Measurements from ENCODE around the gene SORD.
A peak's percentile ranks its signal among the peaks of the same experiment; 100 is the strongest.

SORD gene

DNA sequence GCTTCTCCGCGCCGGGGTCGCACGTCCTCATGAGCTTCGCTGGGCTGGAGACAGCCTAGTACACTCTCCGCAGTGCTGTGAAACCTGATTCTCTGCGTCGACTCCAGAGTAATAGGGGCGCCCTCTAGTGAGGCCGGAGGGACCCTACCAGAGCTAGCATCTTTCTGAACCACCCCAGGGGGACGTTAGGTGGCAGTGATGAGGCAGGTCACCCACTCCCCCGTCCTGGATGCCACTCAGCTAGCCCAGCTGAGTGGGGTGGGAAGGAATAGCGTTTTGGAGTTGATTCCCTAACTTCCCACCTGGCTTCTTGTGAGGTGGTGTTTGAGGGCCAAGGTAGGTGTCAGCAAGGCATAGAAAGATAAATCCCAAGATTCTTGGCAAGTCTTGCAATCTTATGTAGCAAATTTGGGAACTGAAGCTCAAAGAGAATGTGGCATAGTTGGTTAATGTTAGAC lies 95.2 kb downstream of the SORD start:
- DNase-seq, result peak; percentile 85

DNA sequence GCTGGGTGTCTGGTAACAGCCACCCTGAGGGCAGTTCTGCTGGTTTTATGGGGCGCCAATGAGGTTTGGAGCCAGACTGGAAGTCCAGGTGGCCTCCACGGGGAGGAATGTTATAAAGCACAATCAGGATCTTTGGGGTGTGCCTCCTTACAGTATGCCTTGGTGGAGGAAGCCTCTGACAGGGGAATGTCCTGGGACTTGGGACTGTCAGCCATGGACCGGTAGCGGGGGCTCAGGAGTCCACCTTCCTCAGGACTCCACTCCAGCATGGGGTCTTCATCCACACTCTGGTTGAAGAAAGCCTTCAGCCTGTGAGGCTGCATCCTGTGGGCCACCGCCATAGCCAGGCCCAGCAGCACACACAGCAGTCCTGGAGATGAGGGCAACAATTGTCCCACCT lies 96.0 kb downstream of the SORD start:
- DNase-seq, result no peak

DNA sequence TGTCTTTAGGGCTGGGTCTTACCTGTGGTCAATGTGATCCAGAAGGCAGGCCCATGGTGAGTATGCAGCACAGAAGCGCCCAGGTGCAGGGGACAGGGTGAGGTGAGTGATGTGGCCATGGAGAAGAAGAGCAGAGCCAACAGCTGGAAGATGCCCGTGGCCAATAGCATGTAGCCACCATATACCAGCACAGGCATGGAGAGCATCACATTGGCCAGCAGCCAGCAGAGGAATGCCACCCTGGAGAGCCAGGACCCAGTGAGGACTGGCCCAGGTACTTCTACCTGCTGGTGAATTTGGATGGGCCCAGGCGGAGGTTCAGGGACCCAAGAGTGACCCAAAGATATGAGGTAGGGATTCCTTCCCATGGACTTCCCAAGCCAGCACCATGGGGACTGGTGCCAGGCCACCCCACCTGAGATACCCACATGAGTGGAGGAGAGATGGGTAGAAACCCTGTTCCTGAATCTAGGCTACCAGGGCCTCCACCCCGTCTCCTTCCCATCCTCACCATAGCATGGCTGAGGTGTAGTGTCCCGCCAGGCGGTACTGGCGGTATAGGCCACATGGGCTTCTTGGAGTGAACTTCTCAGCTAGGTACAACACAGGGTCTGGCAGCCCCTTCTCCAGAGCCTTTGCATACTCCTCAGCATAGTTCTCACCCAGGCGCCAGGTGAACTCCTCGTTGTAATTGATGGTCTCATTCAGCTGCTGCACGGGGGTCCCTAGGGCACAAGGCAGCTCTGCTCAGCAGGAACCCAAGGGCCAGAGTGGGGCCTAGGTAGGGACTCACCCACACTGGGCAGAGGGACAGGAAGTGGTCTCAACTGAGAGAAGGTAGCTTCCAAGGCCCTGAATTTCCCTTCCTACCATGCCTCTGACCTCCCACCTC lies 97.3 kb downstream of the SORD start:
- DNase-seq, result no peak

DNA sequence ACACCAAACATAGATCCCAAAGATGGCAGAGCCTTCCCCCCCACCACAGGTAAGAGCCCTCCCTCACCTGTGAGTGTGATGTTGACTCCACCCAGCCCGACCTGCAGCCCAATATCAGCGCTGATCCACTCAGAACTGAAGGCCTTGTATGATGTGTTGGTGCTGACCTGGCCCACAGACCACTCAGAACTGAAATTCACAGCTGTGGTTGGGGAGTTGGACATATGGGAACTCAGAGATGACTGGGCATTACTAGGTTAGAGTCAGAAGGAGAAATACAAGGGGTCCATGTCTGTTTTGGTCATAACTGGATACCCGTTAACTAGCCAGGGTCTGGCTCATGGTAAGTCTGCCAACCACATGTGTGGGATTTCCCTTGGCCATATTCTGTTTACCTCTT lies 98.0 kb downstream of the SORD start:
- DNase-seq, result no peak

DNA sequence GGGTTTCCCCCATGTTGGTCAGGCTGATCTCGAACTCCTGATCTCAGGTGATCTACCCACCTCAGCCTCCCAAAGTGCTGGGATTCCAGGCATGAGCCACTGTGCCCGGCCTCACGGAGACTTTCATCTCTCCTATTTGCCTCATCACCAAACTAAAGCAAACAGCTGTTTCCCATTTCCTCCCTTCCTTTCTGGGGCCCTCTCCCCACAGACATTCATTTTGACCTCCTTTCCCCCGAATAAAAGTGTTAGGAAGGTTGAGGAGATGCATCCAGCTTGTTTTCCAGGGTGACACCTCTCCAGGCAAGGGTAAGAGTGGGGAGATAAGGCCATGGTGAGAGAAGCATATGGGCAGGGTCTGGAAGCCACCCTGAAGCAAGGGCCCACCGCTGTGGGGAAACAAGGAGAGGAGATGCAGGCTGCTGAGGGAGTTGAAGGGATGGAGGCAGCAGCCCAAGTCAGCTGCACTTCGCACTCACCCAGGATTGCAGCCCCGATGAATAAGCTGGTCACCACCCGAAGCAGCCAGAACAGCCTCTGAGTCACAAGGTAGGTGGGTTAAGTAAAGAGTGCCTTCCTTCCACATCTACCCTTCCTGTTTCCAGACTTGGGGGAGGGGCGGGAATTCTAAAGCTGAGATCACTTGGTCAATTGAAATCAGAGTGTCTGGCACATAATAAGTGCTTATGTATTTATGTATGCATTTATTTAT lies 98.9 kb downstream of the SORD start:
- peak; percentile 87 for DNase-seq

DNA sequence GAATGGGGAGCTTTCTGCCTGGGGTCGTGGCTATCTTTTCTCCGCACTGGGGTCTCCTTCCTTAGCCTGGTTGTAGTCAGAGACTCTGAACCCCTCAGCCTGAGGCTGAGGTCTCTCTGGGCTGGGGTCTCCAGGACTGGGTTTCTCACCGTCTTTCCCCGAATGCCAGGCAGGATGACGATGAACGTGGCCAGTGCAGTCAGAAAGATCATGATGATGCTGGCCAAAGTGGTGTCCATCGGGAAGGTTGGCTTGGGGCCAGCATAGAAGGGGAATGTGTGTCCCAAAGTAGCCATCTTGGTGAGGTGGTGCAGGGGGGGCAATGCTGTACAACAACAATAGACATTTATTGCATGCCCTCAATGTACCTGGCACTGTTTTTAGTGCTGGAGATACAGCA lies 99.7 kb downstream of the SORD start:
- DNase-seq, result no peak

DNA sequence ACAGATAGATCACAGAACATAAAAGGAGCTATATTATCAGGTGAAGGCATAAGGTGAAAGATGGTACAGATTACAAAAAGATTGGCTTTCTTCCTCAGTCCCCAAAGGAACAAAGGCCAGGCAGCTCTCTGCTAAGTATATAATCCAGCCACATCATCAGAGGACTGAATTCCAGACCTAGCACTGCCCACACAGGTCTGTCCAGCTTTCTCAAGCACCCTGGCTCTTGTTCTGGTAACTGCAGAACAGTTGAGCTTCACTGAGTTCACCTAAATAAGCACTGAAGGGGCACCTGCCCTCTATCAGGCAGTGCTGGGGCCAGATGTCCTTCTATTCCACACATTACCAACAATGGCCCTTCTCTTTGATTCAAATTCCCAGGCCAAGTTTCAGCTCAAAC lies 100.4 kb downstream of the SORD start:
- no peak for DNase-seq

DNA sequence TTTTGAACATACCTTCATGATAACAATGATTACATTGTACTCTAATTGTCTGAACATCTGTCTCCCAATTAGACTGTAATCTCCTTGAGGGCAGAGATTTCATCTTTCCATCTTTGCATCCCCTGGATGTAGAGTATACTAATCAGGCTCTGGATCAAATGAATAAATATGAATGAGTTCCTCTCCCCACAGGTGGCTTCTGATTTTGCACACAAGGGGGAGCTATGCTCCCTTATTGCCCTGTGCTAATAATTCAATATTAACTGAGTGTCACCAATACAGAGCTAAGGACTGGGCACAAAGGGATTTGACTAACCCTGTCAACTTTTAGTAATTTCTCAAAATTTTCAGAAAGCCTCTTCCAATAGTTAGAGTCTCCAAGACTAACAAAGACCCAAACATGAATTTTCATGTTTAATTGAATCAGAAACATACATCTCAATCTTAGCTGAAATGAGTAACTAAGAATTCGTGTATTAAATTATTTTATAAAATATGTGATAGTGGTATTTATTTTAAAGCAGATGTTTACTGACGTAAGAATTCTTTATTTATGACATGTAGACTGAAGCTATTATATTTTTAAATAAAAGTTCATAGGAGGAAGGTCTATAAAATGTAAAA lies 103.7 kb downstream of the SORD start:
- peak; percentile 48 for DNase-seq
